22Rv1 (cell line): ENCODE measurements around the gene GALNT18.

Experiments
- ZFX ChIP-seq: fragments of 450-650 bp; IDR thresholded peaks from 2 replicates; pipeline ENCODE4 v1.6.1; 2017; ENCODE audit warnings: antibody characterized with exemption, borderline replicate concordance
- TF ChIP-seq, protein P1 (sequence below): fragments of 450-650 bp; IDR thresholded peaks from 2 replicates; pipeline ENCODE4 v1.5.1; 2017; ENCODE audit warnings: mild to moderate bottlenecking

DNA sequence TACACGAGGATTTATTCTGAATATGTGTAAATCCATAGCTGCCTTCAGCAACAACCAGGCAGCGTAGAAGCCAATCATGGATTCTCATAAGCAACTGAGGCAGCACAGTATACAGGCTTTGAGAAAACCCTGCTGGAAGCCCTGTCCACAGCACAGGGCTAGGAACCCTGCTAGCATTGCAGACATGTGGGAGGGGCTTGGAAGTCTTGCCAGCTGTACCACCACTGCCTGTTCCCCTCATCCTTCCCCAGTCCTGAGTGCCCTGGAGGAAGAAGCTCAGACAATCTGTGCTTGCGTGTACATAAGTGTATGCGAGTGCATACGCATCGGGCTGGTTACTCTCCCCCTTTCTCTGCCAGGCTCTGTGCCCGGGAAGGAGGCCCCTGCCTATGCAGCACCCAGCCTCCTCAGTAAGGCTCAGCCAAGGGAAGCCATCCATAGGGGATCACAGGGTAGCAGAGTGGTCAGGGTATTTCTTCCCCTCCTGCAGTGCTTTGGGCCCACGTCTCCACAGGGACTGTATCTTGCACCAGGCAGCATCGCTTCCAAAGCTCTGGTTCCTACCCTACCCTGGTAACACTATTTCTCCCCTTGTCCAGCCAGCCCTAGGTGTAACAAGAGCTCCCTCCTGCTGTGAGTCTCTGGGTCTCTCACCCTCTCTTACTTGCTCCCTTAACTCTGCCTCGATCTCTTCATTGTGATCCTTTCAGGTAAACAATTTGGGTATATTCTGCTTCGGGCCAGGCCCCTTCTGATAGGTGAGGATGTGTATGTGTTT, 90.5 kb downstream of the GALNT18 start:
- TF ChIP-seq, protein P1, sequence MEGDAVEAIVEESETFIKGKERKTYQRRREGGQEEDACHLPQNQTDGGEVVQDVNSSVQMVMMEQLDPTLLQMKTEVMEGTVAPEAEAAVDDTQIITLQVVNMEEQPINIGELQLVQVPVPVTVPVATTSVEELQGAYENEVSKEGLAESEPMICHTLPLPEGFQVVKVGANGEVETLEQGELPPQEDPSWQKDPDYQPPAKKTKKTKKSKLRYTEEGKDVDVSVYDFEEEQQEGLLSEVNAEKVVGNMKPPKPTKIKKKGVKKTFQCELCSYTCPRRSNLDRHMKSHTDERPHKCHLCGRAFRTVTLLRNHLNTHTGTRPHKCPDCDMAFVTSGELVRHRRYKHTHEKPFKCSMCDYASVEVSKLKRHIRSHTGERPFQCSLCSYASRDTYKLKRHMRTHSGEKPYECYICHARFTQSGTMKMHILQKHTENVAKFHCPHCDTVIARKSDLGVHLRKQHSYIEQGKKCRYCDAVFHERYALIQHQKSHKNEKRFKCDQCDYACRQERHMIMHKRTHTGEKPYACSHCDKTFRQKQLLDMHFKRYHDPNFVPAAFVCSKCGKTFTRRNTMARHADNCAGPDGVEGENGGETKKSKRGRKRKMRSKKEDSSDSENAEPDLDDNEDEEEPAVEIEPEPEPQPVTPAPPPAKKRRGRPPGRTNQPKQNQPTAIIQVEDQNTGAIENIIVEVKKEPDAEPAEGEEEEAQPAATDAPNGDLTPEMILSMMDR: no peak
- no peak for TF ChIP-seq ZFX
